Measurements from ENCODE around the gene ZNFX1. TPM values are rescaled to one million over a fixed set of nuclear protein-coding genes. Genes with fewer than 3 reads are reported as not detected.

The ZNFX1 gene
- total and polyA plus RNA-seq, 9 of the 15 experiments (the other 6 are each of a cell fraction or from before 2014, with no cell fraction given): 3.8 to 13.8 (median 10.3) TPM

DNA sequence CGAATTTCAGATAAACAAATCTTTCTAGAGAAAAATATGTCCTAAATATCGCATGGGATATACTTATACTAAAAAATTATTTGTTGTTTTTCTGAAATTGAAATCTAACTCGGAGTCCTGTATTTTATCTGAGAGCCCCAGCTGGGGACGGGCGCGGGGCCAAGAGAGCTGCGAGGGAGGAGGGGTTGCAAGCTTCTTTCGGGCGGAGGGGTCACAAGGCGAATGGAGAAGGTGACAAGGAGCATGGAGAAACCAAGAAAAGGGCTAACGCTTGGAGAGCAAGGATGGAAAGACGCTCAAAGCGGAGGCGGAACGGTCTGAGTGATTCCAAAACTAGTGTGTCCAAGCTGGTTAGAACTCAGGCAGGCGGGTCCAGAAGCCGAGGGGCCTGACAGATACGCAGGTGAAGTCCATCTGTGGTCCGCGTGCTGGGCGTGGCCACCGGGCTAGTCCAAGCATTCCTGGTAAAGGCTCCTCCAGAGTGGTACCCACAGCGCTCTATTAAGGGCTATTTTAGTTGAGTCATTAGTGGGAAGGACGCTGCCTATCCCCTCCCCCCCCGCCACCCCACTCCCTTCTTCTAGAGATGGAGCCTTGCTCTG, 41.5 kb upstream of the ZNFX1 start:
- peaks cover 18 to 24% of the 10 kb centered on the region in 2 experiments; a peak in 4 of 5 replicates for H3K4me1 ChIP-seq (replicated peaks in 1 of 2; ENCODE audit: control insufficient read depth in 2 of 2, insufficient read depth in 2 of 2, low read length in 2 of 2)
- H3K27me3 ChIP-seq (ENCODE audit: control insufficient read depth in 2 of 2, insufficient read depth in 2 of 2, low read length in 2 of 2): peaks cover 21% of the 10 kb centered on the region in 2 experiments
- DNase-seq (ENCODE audit: extremely low read depth in 1 of 4, low spot score in 3 of 4) (peak; percentile 41 to 71 (median 48)), FAIRE-seq (peak; percentile 15), ATAC-seq (peak; percentile 15)
- no peaks in the 10 kb centered on the region for H3K79me2 ChIP-seq (ENCODE audit: control insufficient read depth, insufficient read depth, low read length)
- H3K4me3 ChIP-seq: no peak overlapping the region
- BruUV-seq (replicated peaks): no TSS peak
- intact Hi-C loops (cut with micrococcal nuclease) (no loop called here), in situ Hi-C loops (cut with MboI) (no loop called here)
- no peaks in the 10 kb centered on the region for H3K36me3 ChIP-seq (ENCODE audit: control insufficient read depth, insufficient read depth, low read length)
- H4K20me1 ChIP-seq (replicated peaks; ENCODE audit: control insufficient read depth, insufficient read depth, low read length): no peaks in the 10 kb centered on the region; the same call in 1 of the 2 replicates
- 1% methylated on average over 25 of the region's 25 CpGs for WGBS (ENCODE audit: insufficient coverage, low coverage, missing lambda C conversion rate)
- ChIA-PET CTCF (ENCODE audit: low intra/inter-chr PET ratio) (interaction anchor here (1.5 kb wide), 1 partner anchor 215 kb away, joined by 3 read pairs; no protein-coding TSS in a partner anchor), POLR2A (interaction anchor here (0.6 to 1.3 kb wide), 4 partner anchors 28 to 214 kb away, joined by 3 to 4 read pairs (median 4); no protein-coding TSS in a partner anchor)
- no peak overlapping the region for H3K27ac ChIP-seq (ENCODE audit: extremely low read depth, low read depth, low read length)
- peak overlapping the region; percentile 69 for H3K4me2 ChIP-seq (ENCODE audit: insufficient read depth, low read length)
- no peaks in the 10 kb centered on the region for H3K9me3 ChIP-seq (replicated peaks; ENCODE audit: control insufficient read depth, insufficient read depth, low read depth, low read length)
- no peaks in the 10 kb centered on the region for H3K9me1 ChIP-seq (ENCODE audit: control insufficient read depth, insufficient read depth, low read length)
- no peak overlapping the region for H3K9ac ChIP-seq (ENCODE audit: insufficient read depth in 1 of 2, low read depth in 2 of 2, low read length in 2 of 2)
- peak overlapping the region; percentile 49; the same call in 1 of the 2 replicates for H2AFZ ChIP-seq (ENCODE audit: low read depth, low read length)
- TF ChIP-seq, protein P1, sequence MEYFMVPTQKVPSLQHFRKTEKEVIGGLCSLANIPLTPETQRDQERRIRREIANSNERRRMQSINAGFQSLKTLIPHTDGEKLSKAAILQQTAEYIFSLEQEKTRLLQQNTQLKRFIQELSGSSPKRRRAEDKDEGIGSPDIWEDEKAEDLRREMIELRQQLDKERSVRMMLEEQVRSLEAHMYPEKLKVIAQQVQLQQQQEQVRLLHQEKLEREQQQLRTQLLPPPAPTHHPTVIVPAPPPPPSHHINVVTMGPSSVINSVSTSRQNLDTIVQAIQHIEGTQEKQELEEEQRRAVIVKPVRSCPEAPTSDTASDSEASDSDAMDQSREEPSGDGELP (CRISPR knock-in tag; IDR thresholded peaks at IDR 0.05; ENCODE audit: borderline replicate concordance): peak; percentile 42; the same call in 1 of the 2 replicates
- TF ChIP-seq, protein P2, sequence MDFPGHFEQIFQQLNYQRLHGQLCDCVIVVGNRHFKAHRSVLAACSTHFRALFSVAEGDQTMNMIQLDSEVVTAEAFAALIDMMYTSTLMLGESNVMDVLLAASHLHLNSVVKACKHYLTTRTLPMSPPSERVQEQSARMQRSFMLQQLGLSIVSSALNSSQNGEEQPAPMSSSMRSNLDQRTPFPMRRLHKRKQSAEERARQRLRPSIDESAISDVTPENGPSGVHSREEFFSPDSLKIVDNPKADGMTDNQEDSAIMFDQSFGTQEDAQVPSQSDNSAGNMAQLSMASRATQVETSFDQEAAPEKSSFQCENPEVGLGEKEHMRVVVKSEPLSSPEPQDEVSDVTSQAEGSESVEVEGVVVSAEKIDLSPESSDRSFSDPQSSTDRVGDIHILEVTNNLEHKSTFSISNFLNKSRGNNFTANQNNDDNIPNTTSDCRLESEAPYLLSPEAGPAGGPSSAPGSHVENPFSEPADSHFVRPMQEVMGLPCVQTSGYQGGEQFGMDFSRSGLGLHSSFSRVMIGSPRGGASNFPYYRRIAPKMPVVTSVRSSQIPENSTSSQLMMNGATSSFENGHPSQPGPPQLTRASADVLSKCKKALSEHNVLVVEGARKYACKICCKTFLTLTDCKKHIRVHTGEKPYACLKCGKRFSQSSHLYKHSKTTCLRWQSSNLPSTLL (IDR thresholded peaks at IDR 0.05): peak; percentile 85
- TF ChIP-seq CXXC5 (CRISPR knock-in tag; IDR thresholded peaks at IDR 0.05): 0 out of 2 replicates have a peak, but pooled peaks have one; percentile 24
- TF ChIP-seq KDM1A (IDR thresholded peaks at IDR 0.05): 0 out of 4 replicates have a peak, but pooled peaks of 1 of the 2 experiments have one; percentile 26
- TF ChIP-seq NFIC (IDR thresholded peaks at IDR 0.05): peak; percentile 89
- 0 out of 2 replicates have a peak, but pooled peaks have one; percentile 21 for TF ChIP-seq DPF2 (IDR thresholded peaks at IDR 0.05)
- peak; percentile 66 for TF ChIP-seq CBFA2T3 (IDR thresholded peaks at IDR 0.05)
- no peak for TF ChIP-seq ZNF143 (CRISPR knock-in tag; IDR thresholded peaks at IDR 0.05)
- no peak for TF ChIP-seq SMAD1 (IDR thresholded peaks at IDR 0.05; ENCODE audit: low read depth, low read length, partially characterized antibody)
- TF ChIP-seq, protein P3, sequence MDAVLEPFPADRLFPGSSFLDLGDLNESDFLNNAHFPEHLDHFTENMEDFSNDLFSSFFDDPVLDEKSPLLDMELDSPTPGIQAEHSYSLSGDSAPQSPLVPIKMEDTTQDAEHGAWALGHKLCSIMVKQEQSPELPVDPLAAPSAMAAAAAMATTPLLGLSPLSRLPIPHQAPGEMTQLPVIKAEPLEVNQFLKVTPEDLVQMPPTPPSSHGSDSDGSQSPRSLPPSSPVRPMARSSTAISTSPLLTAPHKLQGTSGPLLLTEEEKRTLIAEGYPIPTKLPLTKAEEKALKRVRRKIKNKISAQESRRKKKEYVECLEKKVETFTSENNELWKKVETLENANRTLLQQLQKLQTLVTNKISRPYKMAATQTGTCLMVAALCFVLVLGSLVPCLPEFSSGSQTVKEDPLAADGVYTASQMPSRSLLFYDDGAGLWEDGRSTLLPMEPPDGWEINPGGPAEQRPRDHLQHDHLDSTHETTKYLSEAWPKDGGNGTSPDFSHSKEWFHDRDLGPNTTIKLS (IDR thresholded peaks at IDR 0.05; ENCODE audit: borderline replicate concordance, low read depth): no peak
- TF ChIP-seq CTBP1 (IDR thresholded peaks at IDR 0.05; ENCODE audit: borderline replicate concordance): peak; percentile 54; the same call in 1 of the 2 replicates
- TF ChIP-seq CC2D1A (IDR thresholded peaks at IDR 0.05): peak; percentile 76
- TF ChIP-seq TAL1 (IDR thresholded peaks at IDR 0.05): peak; percentile 62
- TF ChIP-seq, protein P4, sequence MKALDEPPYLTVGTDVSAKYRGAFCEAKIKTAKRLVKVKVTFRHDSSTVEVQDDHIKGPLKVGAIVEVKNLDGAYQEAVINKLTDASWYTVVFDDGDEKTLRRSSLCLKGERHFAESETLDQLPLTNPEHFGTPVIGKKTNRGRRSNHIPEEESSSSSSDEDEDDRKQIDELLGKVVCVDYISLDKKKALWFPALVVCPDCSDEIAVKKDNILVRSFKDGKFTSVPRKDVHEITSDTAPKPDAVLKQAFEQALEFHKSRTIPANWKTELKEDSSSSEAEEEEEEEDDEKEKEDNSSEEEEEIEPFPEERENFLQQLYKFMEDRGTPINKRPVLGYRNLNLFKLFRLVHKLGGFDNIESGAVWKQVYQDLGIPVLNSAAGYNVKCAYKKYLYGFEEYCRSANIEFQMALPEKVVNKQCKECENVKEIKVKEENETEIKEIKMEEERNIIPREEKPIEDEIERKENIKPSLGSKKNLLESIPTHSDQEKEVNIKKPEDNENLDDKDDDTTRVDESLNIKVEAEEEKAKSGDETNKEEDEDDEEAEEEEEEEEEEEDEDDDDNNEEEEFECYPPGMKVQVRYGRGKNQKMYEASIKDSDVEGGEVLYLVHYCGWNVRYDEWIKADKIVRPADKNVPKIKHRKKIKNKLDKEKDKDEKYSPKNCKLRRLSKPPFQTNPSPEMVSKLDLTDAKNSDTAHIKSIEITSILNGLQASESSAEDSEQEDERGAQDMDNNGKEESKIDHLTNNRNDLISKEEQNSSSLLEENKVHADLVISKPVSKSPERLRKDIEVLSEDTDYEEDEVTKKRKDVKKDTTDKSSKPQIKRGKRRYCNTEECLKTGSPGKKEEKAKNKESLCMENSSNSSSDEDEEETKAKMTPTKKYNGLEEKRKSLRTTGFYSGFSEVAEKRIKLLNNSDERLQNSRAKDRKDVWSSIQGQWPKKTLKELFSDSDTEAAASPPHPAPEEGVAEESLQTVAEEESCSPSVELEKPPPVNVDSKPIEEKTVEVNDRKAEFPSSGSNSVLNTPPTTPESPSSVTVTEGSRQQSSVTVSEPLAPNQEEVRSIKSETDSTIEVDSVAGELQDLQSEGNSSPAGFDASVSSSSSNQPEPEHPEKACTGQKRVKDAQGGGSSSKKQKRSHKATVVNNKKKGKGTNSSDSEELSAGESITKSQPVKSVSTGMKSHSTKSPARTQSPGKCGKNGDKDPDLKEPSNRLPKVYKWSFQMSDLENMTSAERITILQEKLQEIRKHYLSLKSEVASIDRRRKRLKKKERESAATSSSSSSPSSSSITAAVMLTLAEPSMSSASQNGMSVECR (CRISPR knock-in tag; IDR thresholded peaks at IDR 0.05): 0 out of 2 replicates have a peak, but pooled peaks have one; percentile 38
